GM21723 (cell line): ENCODE measurements around the gene PALM2AKAP2.
A peak's percentile ranks its signal among the peaks of the same experiment; 100 is the strongest.
"Not testable (repeated sequence)": the region's sequence is repeated elsewhere in the genome, so short reads cannot be mapped to it uniquely, and the experiment has no call there.

Source experiments
- ATAC-seq: cut with Tn5 transposase; IDR thresholded peaks from one replicate; pipeline ENCODE4 v1.9.1; 2021; ENCODE audit warnings: mild to moderate bottlenecking, moderate library complexity; ENCODE audit not compliant: unreplicated experiment

Gene PALM2AKAP2

GRCh38 chr9:109802491-109802890 is 22.5 kb downstream of the PALM2AKAP2 start:
- no peak for ATAC-seq

GRCh38 chr9:109805050-109805449 is 25.1 kb downstream of the PALM2AKAP2 start:
- no peak for ATAC-seq

- no peak for ATAC-seq
Measured at GRCh38 chr9:109806506-109807115, 26.6 kb downstream of the PALM2AKAP2 start.

GRCh38 chr9:109811876-109812275 is 31.9 kb downstream of the PALM2AKAP2 start:
- ATAC-seq, result no peak

- ATAC-seq, result no peak
Measured at GRCh38 chr9:109812331-109812730, 32.3 kb downstream of the PALM2AKAP2 start.

- no peak for ATAC-seq
Measured at GRCh38 chr9:109812818-109813281, 32.9 kb downstream of the PALM2AKAP2 start.

GRCh38 chr9:109813303-109813702 is 33.3 kb downstream of the PALM2AKAP2 start:
- no peak for ATAC-seq

GRCh38 chr9:109813829-109814228 is 33.8 kb downstream of the PALM2AKAP2 start:
- ATAC-seq, result no peak

- ATAC-seq, result no peak
Measured at GRCh38 chr9:109815366-109815947, 35.5 kb downstream of the PALM2AKAP2 start.

GRCh38 chr9:109816490-109816889 is 36.5 kb downstream of the PALM2AKAP2 start:
- no peak for ATAC-seq

- no peak for ATAC-seq
Measured at GRCh38 chr9:109817146-109817845, 37.3 kb downstream of the PALM2AKAP2 start.

- ATAC-seq, result peak; percentile 89
Measured at GRCh38 chr9:109817846-109818472, 38.0 kb downstream of the PALM2AKAP2 start.

GRCh38 chr9:109821711-109822110 is 41.7 kb downstream of the PALM2AKAP2 start:
- ATAC-seq, result no peak

GRCh38 chr9:109825383-109825782 is 45.4 kb downstream of the PALM2AKAP2 start:
- ATAC-seq, result not testable (repeated sequence)

GRCh38 chr9:109826559-109826958 is 46.6 kb downstream of the PALM2AKAP2 start:
- no peak for ATAC-seq

- ATAC-seq, result no peak
Measured at GRCh38 chr9:109828254-109828653, 48.3 kb downstream of the PALM2AKAP2 start.
